ENCODE data around the gene SPIN1. TPM values are rescaled to one million over a fixed set of nuclear protein-coding genes. Genes with fewer than 3 reads are reported as not detected.

SPIN1 gene
- polyA plus RNA-seq, 1 donor, result 83.0 TPM

GRCh38 chr9:88399966-88400365 lies 11.7 kb downstream of the SPIN1 start:
- WGBS (ENCODE audit: insufficient coverage, low lambda C conversion rate), result 100% methylated on average over 1 of the region's 3 CpGs
- Histone ChIP-seq H3K27ac (ENCODE audit: low read length) (no peak overlapping the region), H3K9me3 (ENCODE audit: control insufficient read depth, low read depth, low read length) (no peaks in the 10 kb centered on the region), H3K27me3 (ENCODE audit: control insufficient read depth, insufficient read depth, low read length) (no peaks in the 10 kb centered on the region), H3K36me3 (ENCODE audit: control insufficient read depth, insufficient read depth, low read length) (peaks cover 12% of the 10 kb centered on the region), H3K4me1 (ENCODE audit: control insufficient read depth, insufficient read depth, low read length) (no peaks in the 10 kb centered on the region), H3K4me3 (ENCODE audit: low read length) (no peak overlapping the region)
- no peak for DNase-seq

- Histone ChIP-seq H3K9me3 (ENCODE audit: control insufficient read depth, low read depth, low read length) (no peaks in the 10 kb centered on the region), H3K27me3 (ENCODE audit: control insufficient read depth, insufficient read depth, low read length) (no peaks in the 10 kb centered on the region), H3K4me3 (ENCODE audit: low read length) (no peak overlapping the region), H3K27ac (ENCODE audit: low read length) (no peak overlapping the region), H3K36me3 (ENCODE audit: control insufficient read depth, insufficient read depth, low read length) (peaks cover 12% of the 10 kb centered on the region), H3K4me1 (ENCODE audit: control insufficient read depth, insufficient read depth, low read length) (peaks cover 5% of the 10 kb centered on the region)
- WGBS (ENCODE audit: insufficient coverage, low lambda C conversion rate), result 100% methylated on average over 1 of the region's 4 CpGs
- no peak for DNase-seq
Observed at GRCh38 chr9:88403340-88403739, 15.1 kb downstream of the SPIN1 start.

- Histone ChIP-seq H3K27me3 (ENCODE audit: control insufficient read depth, insufficient read depth, low read length) (no peaks in the 10 kb centered on the region), H3K27ac (ENCODE audit: low read length) (no peak overlapping the region), H3K4me3 (ENCODE audit: low read length) (no peak overlapping the region), H3K4me1 (ENCODE audit: control insufficient read depth, insufficient read depth, low read length) (peaks cover 5% of the 10 kb centered on the region), H3K36me3 (ENCODE audit: control insufficient read depth, insufficient read depth, low read length) (peaks cover 7% of the 10 kb centered on the region), H3K9me3 (ENCODE audit: control insufficient read depth, low read depth, low read length) (peaks cover 5% of the 10 kb centered on the region)
- no peak for DNase-seq
- WGBS (ENCODE audit: insufficient coverage, low lambda C conversion rate), result no CpG with 5 or more reads among the region's 7 CpGs
Observed at GRCh38 chr9:88406051-88406450, 17.8 kb downstream of the SPIN1 start.

GRCh38 chr9:88411471-88411870 lies 23.2 kb downstream of the SPIN1 start:
- no peak overlapping the region for H3K4me3 ChIP-seq (ENCODE audit: low read length)
- H3K4me1 ChIP-seq (ENCODE audit: control insufficient read depth, insufficient read depth, low read length), result no peaks in the 10 kb centered on the region
- no peak for DNase-seq
- peaks cover 13% of the 10 kb centered on the region for H3K9me3 ChIP-seq (ENCODE audit: control insufficient read depth, low read depth, low read length)
- no peaks in the 10 kb centered on the region for H3K27me3 ChIP-seq (ENCODE audit: control insufficient read depth, insufficient read depth, low read length)
- H3K27ac ChIP-seq (ENCODE audit: low read length), result no peak overlapping the region
- WGBS (ENCODE audit: insufficient coverage, low lambda C conversion rate), result no CpG with 5 or more reads among the region's 4 CpGs
- peaks cover 2% of the 10 kb centered on the region for H3K36me3 ChIP-seq (ENCODE audit: control insufficient read depth, insufficient read depth, low read length)

GRCh38 chr9:88414298-88414697 lies 26.1 kb downstream of the SPIN1 start:
- H3K27ac ChIP-seq (ENCODE audit: low read length), result no peak overlapping the region
- no peak overlapping the region for H3K4me3 ChIP-seq (ENCODE audit: low read length)
- WGBS (ENCODE audit: insufficient coverage, low lambda C conversion rate), result no CpG with 5 or more reads among the region's 2 CpGs
- H3K36me3 ChIP-seq (ENCODE audit: control insufficient read depth, insufficient read depth, low read length), result peaks cover 19% of the 10 kb centered on the region
- H3K9me3 ChIP-seq (ENCODE audit: control insufficient read depth, low read depth, low read length), result peaks cover 14% of the 10 kb centered on the region
- DNase-seq, result no peak
- no peaks in the 10 kb centered on the region for H3K4me1 ChIP-seq (ENCODE audit: control insufficient read depth, insufficient read depth, low read length)
- no peaks in the 10 kb centered on the region for H3K27me3 ChIP-seq (ENCODE audit: control insufficient read depth, insufficient read depth, low read length)

GRCh38 chr9:88418025-88418424 lies 29.8 kb downstream of the SPIN1 start:
- DNase-seq, result no peak
- WGBS (ENCODE audit: insufficient coverage, low lambda C conversion rate), result 90% methylated on average over 2 of the region's 4 CpGs
- no peaks in the 10 kb centered on the region for H3K27me3 ChIP-seq (ENCODE audit: control insufficient read depth, insufficient read depth, low read length)
- H3K36me3 ChIP-seq (ENCODE audit: control insufficient read depth, insufficient read depth, low read length), result peaks cover 26% of the 10 kb centered on the region
- no peaks in the 10 kb centered on the region for H3K4me1 ChIP-seq (ENCODE audit: control insufficient read depth, insufficient read depth, low read length)
- peaks cover 17% of the 10 kb centered on the region for H3K9me3 ChIP-seq (ENCODE audit: control insufficient read depth, low read depth, low read length)
- H3K27ac ChIP-seq (ENCODE audit: low read length), result no peak overlapping the region
- H3K4me3 ChIP-seq (ENCODE audit: low read length), result no peak overlapping the region

GRCh38 chr9:88418715-88419540 lies 30.7 kb downstream of the SPIN1 start:
- Histone ChIP-seq H3K27me3 (ENCODE audit: control insufficient read depth, insufficient read depth, low read length) (no peaks in the 10 kb centered on the region), H3K27ac (ENCODE audit: low read length) (no peak overlapping the region), H3K9me3 (ENCODE audit: control insufficient read depth, low read depth, low read length) (peaks cover 17% of the 10 kb centered on the region), H3K4me1 (ENCODE audit: control insufficient read depth, insufficient read depth, low read length) (no peaks in the 10 kb centered on the region), H3K4me3 (ENCODE audit: low read length) (no peak overlapping the region), H3K36me3 (ENCODE audit: control insufficient read depth, insufficient read depth, low read length) (peaks cover 29% of the 10 kb centered on the region)
- WGBS (ENCODE audit: insufficient coverage, low lambda C conversion rate), result 100% methylated on average over 3 of the region's 7 CpGs
- DNase-seq, result no peak

- Histone ChIP-seq H3K9me3 (ENCODE audit: control insufficient read depth, low read depth, low read length) (peaks cover 14% of the 10 kb centered on the region), H3K4me1 (ENCODE audit: control insufficient read depth, insufficient read depth, low read length) (no peaks in the 10 kb centered on the region), H3K27ac (ENCODE audit: low read length) (no peak overlapping the region), H3K36me3 (ENCODE audit: control insufficient read depth, insufficient read depth, low read length) (peaks cover 35% of the 10 kb centered on the region), H3K27me3 (ENCODE audit: control insufficient read depth, insufficient read depth, low read length) (no peaks in the 10 kb centered on the region), H3K4me3 (ENCODE audit: low read length) (no peak overlapping the region)
- no peak for DNase-seq
- WGBS (ENCODE audit: insufficient coverage, low lambda C conversion rate), result no CpG with 5 or more reads among the region's 7 CpGs
Observed at GRCh38 chr9:88420227-88420626, 32.0 kb downstream of the SPIN1 start.

- H3K4me3 ChIP-seq (ENCODE audit: low read length), result no peak overlapping the region
- no CpG with 5 or more reads among the region's 5 CpGs for WGBS (ENCODE audit: insufficient coverage, low lambda C conversion rate)
- no peak for DNase-seq
- no peaks in the 10 kb centered on the region for H3K4me1 ChIP-seq (ENCODE audit: control insufficient read depth, insufficient read depth, low read length)
- peaks cover 14% of the 10 kb centered on the region for H3K9me3 ChIP-seq (ENCODE audit: control insufficient read depth, low read depth, low read length)
- peaks cover 35% of the 10 kb centered on the region for H3K36me3 ChIP-seq (ENCODE audit: control insufficient read depth, insufficient read depth, low read length)
- H3K27me3 ChIP-seq (ENCODE audit: control insufficient read depth, insufficient read depth, low read length), result no peaks in the 10 kb centered on the region
- H3K27ac ChIP-seq (ENCODE audit: low read length), result no peak overlapping the region
Observed at GRCh38 chr9:88421348-88421747, 33.1 kb downstream of the SPIN1 start.

- H3K27ac ChIP-seq (ENCODE audit: low read length), result no peak overlapping the region
- DNase-seq, result no peak
- peaks cover 4% of the 10 kb centered on the region for H3K9me3 ChIP-seq (ENCODE audit: control insufficient read depth, low read depth, low read length)
- WGBS (ENCODE audit: insufficient coverage, low lambda C conversion rate), result 71% methylated on average over 1 of the region's 10 CpGs
- peaks cover 27% of the 10 kb centered on the region for H3K36me3 ChIP-seq (ENCODE audit: control insufficient read depth, insufficient read depth, low read length)
- H3K4me3 ChIP-seq (ENCODE audit: low read length), result no peak overlapping the region
- no peaks in the 10 kb centered on the region for H3K4me1 ChIP-seq (ENCODE audit: control insufficient read depth, insufficient read depth, low read length)
- H3K27me3 ChIP-seq (ENCODE audit: control insufficient read depth, insufficient read depth, low read length), result no peaks in the 10 kb centered on the region
Observed at GRCh38 chr9:88425538-88425950, 37.3 kb downstream of the SPIN1 start.

- Histone ChIP-seq H3K4me1 (ENCODE audit: control insufficient read depth, insufficient read depth, low read length) (no peaks in the 10 kb centered on the region), H3K4me3 (ENCODE audit: low read length) (no peak overlapping the region), H3K9me3 (ENCODE audit: control insufficient read depth, low read depth, low read length) (no peaks in the 10 kb centered on the region), H3K36me3 (ENCODE audit: control insufficient read depth, insufficient read depth, low read length) (peaks cover 24% of the 10 kb centered on the region), H3K27ac (ENCODE audit: low read length) (no peak overlapping the region), H3K27me3 (ENCODE audit: control insufficient read depth, insufficient read depth, low read length) (no peaks in the 10 kb centered on the region)
- WGBS (ENCODE audit: insufficient coverage, low lambda C conversion rate), result 80% methylated on average over 1 of the region's 1 CpG
- DNase-seq, result no peak
Observed at GRCh38 chr9:88426651-88427050, 38.4 kb downstream of the SPIN1 start.
